PC-9 (cell line): ENCODE data around the gene PFKFB4.

ENCODE experiments used
- EZH2 ChIP-seq: fragments of 200-600 bp; sonication (generic); IDR thresholded peaks from 2 replicates; pipeline ENCODE4 v1.8.0; 2017; ENCODE audit warnings: antibody characterized with exemption, low read depth
- TF ChIP-seq, protein P1 (sequence below): fragments of 200-600 bp; sonication (generic); conservative IDR thresholded peaks from 2 replicates; pipeline ENCODE4 v1.6.1; 2017; ENCODE audit warnings: mixed run types, antibody characterized with exemption, mild to moderate bottlenecking, moderate library complexity

GRCh38 chr3:48576647-48577046 is 20.0 kb upstream of the PFKFB4 start:
- no peak for TF ChIP-seq EZH2
- TF ChIP-seq, protein P1, sequence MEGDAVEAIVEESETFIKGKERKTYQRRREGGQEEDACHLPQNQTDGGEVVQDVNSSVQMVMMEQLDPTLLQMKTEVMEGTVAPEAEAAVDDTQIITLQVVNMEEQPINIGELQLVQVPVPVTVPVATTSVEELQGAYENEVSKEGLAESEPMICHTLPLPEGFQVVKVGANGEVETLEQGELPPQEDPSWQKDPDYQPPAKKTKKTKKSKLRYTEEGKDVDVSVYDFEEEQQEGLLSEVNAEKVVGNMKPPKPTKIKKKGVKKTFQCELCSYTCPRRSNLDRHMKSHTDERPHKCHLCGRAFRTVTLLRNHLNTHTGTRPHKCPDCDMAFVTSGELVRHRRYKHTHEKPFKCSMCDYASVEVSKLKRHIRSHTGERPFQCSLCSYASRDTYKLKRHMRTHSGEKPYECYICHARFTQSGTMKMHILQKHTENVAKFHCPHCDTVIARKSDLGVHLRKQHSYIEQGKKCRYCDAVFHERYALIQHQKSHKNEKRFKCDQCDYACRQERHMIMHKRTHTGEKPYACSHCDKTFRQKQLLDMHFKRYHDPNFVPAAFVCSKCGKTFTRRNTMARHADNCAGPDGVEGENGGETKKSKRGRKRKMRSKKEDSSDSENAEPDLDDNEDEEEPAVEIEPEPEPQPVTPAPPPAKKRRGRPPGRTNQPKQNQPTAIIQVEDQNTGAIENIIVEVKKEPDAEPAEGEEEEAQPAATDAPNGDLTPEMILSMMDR = no peak
